IPS-NIHi7 (cell line): ENCODE data around the gene CCDC28A.

Experiments
- DNase-seq: peaks from one replicate; pipeline ENCODE4 v3.0.0; 2012; ENCODE audit warnings: mixed read lengths; ENCODE audit errors: extremely low spot score

The CCDC28A gene

GRCh38 chr6:138795809-138796603 is 22.4 kb downstream of the CCDC28A start, which contains the start of gene ECT2L:
TSS of gene ECT2L (plus strand) at chr6:138796087. CDS start at chr6:138813275, 17,188 bp downstream.
- peak; percentile 81 for DNase-seq

GRCh38 chr6:138796771-138797170 is 23.2 kb downstream of the CCDC28A start:
- DNase-seq, result no peak

GRCh38 chr6:138797806-138798446 is 24.4 kb downstream of the CCDC28A start:
- no peak for DNase-seq

- peak; percentile 53 for DNase-seq
Measured at GRCh38 chr6:138800377-138801150, 27.0 kb downstream of the CCDC28A start.

GRCh38 chr6:138803331-138803730 is 29.8 kb downstream of the CCDC28A start:
- DNase-seq, result no peak

- DNase-seq, result no peak
Measured at GRCh38 chr6:138803861-138804260, 30.3 kb downstream of the CCDC28A start.

GRCh38 chr6:138805016-138805765 is 31.6 kb downstream of the CCDC28A start:
- no peak for DNase-seq

- no peak for DNase-seq
Measured at GRCh38 chr6:138806889-138807288, 33.3 kb downstream of the CCDC28A start.

- no peak for DNase-seq
Measured at GRCh38 chr6:138809677-138810076, 36.1 kb downstream of the CCDC28A start.

GRCh38 chr6:138811866-138812265 is 38.3 kb downstream of the CCDC28A start:
- DNase-seq, result no peak

GRCh38 chr6:138814179-138814834 is 40.7 kb downstream of the CCDC28A start:
- DNase-seq, result no peak

GRCh38 chr6:138815221-138815620 is 41.7 kb downstream of the CCDC28A start:
- no peak for DNase-seq

GRCh38 chr6:138815797-138816528 is 42.4 kb downstream of the CCDC28A start:
- DNase-seq, result peak; percentile 54

- peak; percentile 76 for DNase-seq
Measured at GRCh38 chr6:138817799-138818198, 44.2 kb downstream of the CCDC28A start.

GRCh38 chr6:138818496-138819194 is 45.1 kb downstream of the CCDC28A start:
- DNase-seq, result no peak

- DNase-seq, result no peak
Measured at GRCh38 chr6:138821519-138821918, 48.0 kb downstream of the CCDC28A start.

- no peak for DNase-seq
Measured at GRCh38 chr6:138824482-138825144, 51.0 kb downstream of the CCDC28A start.

GRCh38 chr6:138830248-138830647 is 56.7 kb downstream of the CCDC28A start:
- no peak for DNase-seq

GRCh38 chr6:138832182-138832581 is 58.6 kb downstream of the CCDC28A start:
- no peak for DNase-seq
